Activated CD8-positive, alpha-beta T cell treated with anti-CD3 and anti-CD28 coated beads for 36 hours (primary cell): ENCODE measurements around the gene MAST2. TPM values are rescaled to one million over a fixed set of nuclear protein-coding genes. Genes with fewer than 3 reads are reported as not detected.

ENCODE experiments used
- ATAC-seq: fragments of 200-7000 bp; cut with Tn5 transposase; one replicate; pipeline ENCODE4 v1.10.0; 2021; ENCODE audit warnings: mild to moderate bottlenecking, moderate library complexity
- CTCF ChIA-PET: fragments of 350-600 bp; sonication (Branson Sonifier 250); formaldehyde crosslinking; loops from one replicate; lab custom pipeline; 2021; ENCODE audit warnings: antibody characterized with exemption; lab: Charles Lee
- POLR2A ChIA-PET: fragments of 350-600 bp; sonication (Branson Sonifier 250); formaldehyde crosslinking; loops from one replicate; lab custom pipeline; 2021; ENCODE audit warnings: antibody characterized with exemption; lab: Charles Lee
- DNase-seq: peaks from one replicate; pipeline ENCODE4 v3.0.0-alpha.2; 2020
- H3K27ac Mint-ChIP-seq: one replicate; pipeline ENCODE4 v1.8.0; 2021; ENCODE audit warnings: mild to moderate bottlenecking, mixed read lengths
- H3K27me3 Mint-ChIP-seq: one replicate; pipeline ENCODE4 v1.8.0; 2021; ENCODE audit warnings: mixed read lengths
- H3K36me3 Mint-ChIP-seq: one replicate; pipeline ENCODE4 v1.8.0; 2021; ENCODE audit warnings: low read depth, mixed read lengths
- H3K4me1 Mint-ChIP-seq: one replicate; pipeline ENCODE4 v1.8.0; 2021; ENCODE audit warnings: low read depth, mixed read lengths
- H3K4me3 Mint-ChIP-seq: one replicate; pipeline ENCODE4 v1.8.0; 2021; ENCODE audit warnings: mild to moderate bottlenecking, moderate library complexity, mixed read lengths
- H3K9me3 Mint-ChIP-seq: one replicate; pipeline ENCODE4 v1.8.0; 2021; ENCODE audit warnings: mixed read lengths
- CTCF ChIP-seq: fragments of 200-600 bp; IDR thresholded peaks from one replicate; pipeline ENCODE4 v1.8.0; 2022; ENCODE audit warnings: antibody characterized with exemption, mild to moderate bottlenecking
- intact Hi-C: fragments of 100-400 bp; cut with micrococcal nuclease; formaldehyde crosslinking; loops from one replicate; pipeline ENCODE4 v1.10.0; 2022
- total RNA-seq, 2 experiments: library from RNA; stranded (reverse); gene quantifications; one replicate each; pipeline ENCODE4 v1.2.3, GENCODE V29; 2021

The MAST2 gene
- total RNA-seq, 2 experiments from 2014 or later: 18.2 to 19.5 TPM

GRCh38 chr1:46019348-46019747 lies 215.9 kb downstream of the MAST2 start:
- H3K4me1 Mint-ChIP-seq: no peaks in the 10 kb centered on the region
- no peak overlapping the region for H3K27ac Mint-ChIP-seq
- H3K36me3 Mint-ChIP-seq: peaks cover 5% of the 10 kb centered on the region
- ChIA-PET CTCF (no interaction called here), POLR2A (no interaction called here)
- no peak overlapping the region for H3K4me3 Mint-ChIP-seq
- ATAC-seq: no peak
- TF ChIP-seq CTCF: no peak
- DNase-seq: no peak
- intact Hi-C loops: no loop called here
- no peaks in the 10 kb centered on the region for H3K9me3 Mint-ChIP-seq
- H3K27me3 Mint-ChIP-seq: no peaks in the 10 kb centered on the region

- no peak overlapping the region for H3K4me3 Mint-ChIP-seq
- CTCF ChIA-PET: no interaction called here
- no peak for TF ChIP-seq CTCF
- no peaks in the 10 kb centered on the region for H3K4me1 Mint-ChIP-seq
- intact Hi-C loops: no loop called here
- ATAC-seq (no peak), DNase-seq (no peak)
- no peak overlapping the region for H3K27ac Mint-ChIP-seq
- POLR2A ChIA-PET: no interaction called here
- H3K36me3 Mint-ChIP-seq: peaks cover 5% of the 10 kb centered on the region
- H3K27me3 Mint-ChIP-seq: no peaks in the 10 kb centered on the region
- no peaks in the 10 kb centered on the region for H3K9me3 Mint-ChIP-seq
These were observed 216.6 kb downstream of the MAST2 start for GRCh38 chr1:46020010-46020409.

- Mint-ChIP-seq H3K27ac (no peak overlapping the region), H3K4me3 (no peak overlapping the region), H3K9me3 (no peaks in the 10 kb centered on the region), H3K4me1 (no peaks in the 10 kb centered on the region), H3K36me3 (peaks cover 5% of the 10 kb centered on the region), H3K27me3 (no peaks in the 10 kb centered on the region)
- ChIA-PET POLR2A (no interaction called here), CTCF (no interaction called here)
- no peak for TF ChIP-seq CTCF
- no peak for DNase-seq
- no peak for ATAC-seq
- intact Hi-C loops: no loop called here
These were observed 217.9 kb downstream of the MAST2 start for GRCh38 chr1:46021046-46021996.

DNA sequence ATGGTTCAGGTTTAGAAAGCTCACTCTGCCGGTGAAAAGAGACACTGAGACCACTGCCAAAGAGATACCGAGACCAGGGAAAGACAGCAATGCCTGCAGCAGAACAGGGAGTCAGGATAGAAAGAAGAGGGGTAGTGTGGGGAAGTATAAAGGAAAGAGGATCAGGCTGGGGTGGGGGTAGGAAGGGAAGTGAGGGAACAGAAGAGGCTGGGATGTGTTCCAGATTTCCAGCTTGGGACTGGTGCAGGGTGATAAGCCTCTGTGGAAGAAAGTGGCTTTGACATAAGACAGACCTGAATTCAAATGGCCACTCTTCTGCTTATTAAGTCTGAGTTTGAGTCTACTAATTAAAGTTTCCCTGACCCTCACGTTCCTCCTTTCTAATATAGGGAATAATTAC lies 223.1 kb downstream of the MAST2 start:
- intact Hi-C loops: no loop called here
- Mint-ChIP-seq H3K4me3 (no peak overlapping the region), H3K36me3 (peaks cover 5% of the 10 kb centered on the region), H3K27ac (no peak overlapping the region), H3K4me1 (no peaks in the 10 kb centered on the region), H3K27me3 (no peaks in the 10 kb centered on the region), H3K9me3 (no peaks in the 10 kb centered on the region)
- ChIA-PET POLR2A (interaction anchor here (0.7 kb wide), 1 partner anchor 128 kb away, joined by 3 read pairs; no protein-coding TSS in a partner anchor), CTCF (interaction anchor here (1.3 kb wide), 1 partner anchor 197 kb away, joined by 4 read pairs; no protein-coding TSS in a partner anchor)
- TF ChIP-seq CTCF: no peak
- no peak for DNase-seq
- no peak for ATAC-seq
